ENCODE measurements around the gene LRRC52. TPM values are rescaled to one million over a fixed set of nuclear protein-coding genes. Genes with fewer than 3 reads are reported as not detected.

The LRRC52 gene
- total and polyA plus RNA-seq, 8 donors = not detected

DNA sequence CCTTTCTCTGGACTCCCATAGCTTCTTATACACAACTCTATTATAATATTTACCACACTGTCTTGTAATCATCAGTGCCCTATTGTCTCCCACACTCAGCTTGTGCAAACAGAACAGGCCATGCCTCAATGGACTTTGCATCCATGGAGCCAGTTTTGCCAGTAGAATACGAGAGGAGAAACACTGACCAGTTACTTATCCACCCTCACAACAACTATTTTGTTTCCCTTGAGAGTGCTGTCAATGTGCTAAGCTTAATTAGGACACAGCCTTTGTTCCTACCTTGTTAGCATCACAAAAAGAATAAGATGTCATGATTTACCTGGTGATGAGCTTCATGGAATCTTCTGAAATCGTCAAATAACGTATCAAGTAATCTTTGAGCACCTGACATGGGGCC is 18.1 kb upstream of the LRRC52 start:
- Histone ChIP-seq H3K4me1 (no peaks in the 10 kb centered on the region), H3K27ac (no peak overlapping the region), H3K9me3 (peaks cover 0 to 20% (median 16%) of the 10 kb centered on the region in 4 donors), H3K36me3 (no peaks in the 10 kb centered on the region), H3K4me3 (no peak overlapping the region), H3K27me3 (peaks cover 0 to 4% (median 0%) of the 10 kb centered on the region in 3 donors)
- intact Hi-C loops (cut with DNase I; ENCODE audit: low total_unique reads) = no loop called here
- 74 to 87% (median 77%) methylated on average over 3 of the region's 3 CpGs for WGBS, 5 donors
- no peak for DNase-seq
- TF ChIP-seq EP300 (IDR thresholded peaks at IDR 0.05) (no peak), POLR2AphosphoS5 (IDR thresholded peaks at IDR 0.05) (no peak)
- TF ChIP-seq, protein P1, sequence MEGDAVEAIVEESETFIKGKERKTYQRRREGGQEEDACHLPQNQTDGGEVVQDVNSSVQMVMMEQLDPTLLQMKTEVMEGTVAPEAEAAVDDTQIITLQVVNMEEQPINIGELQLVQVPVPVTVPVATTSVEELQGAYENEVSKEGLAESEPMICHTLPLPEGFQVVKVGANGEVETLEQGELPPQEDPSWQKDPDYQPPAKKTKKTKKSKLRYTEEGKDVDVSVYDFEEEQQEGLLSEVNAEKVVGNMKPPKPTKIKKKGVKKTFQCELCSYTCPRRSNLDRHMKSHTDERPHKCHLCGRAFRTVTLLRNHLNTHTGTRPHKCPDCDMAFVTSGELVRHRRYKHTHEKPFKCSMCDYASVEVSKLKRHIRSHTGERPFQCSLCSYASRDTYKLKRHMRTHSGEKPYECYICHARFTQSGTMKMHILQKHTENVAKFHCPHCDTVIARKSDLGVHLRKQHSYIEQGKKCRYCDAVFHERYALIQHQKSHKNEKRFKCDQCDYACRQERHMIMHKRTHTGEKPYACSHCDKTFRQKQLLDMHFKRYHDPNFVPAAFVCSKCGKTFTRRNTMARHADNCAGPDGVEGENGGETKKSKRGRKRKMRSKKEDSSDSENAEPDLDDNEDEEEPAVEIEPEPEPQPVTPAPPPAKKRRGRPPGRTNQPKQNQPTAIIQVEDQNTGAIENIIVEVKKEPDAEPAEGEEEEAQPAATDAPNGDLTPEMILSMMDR (IDR thresholded peaks at IDR 0.05) = no peak

DNA sequence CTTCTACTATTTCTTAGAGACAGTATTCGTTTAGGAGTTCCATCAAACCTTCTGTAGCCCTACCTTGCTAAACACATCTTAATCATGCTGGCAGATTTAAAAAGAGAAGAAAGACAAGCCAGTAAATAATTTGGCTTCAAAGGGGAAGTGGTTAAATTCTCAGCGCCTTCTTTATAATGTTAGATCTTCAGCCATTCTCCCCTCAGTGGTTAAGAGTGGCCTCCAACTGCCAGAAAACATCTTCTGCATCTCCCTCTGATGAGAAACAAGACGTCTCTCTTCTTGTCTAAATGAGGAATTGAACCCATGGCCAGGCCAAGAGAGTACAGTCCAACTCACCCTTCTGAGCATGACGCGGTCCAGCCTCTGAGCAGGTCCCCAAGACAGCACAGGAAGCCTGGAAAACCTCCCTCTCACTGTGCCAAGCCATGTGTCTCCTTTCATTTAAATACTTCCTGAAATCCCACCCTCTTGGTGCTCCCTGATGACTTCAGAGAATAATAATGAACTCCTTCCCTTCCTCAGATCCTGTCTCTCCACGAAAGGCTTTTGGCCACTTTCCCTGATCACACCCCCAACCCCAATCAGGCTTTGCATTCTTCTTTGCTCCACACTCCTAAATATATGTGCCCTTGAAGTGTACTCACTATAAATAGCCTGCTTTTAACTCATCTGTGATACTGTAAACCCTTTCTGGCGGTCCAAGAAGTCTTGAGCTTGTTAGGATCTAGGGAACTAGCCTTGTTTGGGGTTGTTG is 16.4 kb upstream of the LRRC52 start:
- Histone ChIP-seq H3K4me1 (peaks cover 0 to 6% (median 3%) of the 10 kb centered on the region in 4 donors), H3K4me3 (no peak overlapping the region), H3K27ac (no peak overlapping the region), H3K9me3 (peaks cover 0 to 6% (median 5%) of the 10 kb centered on the region in 4 donors), H3K27me3 (peaks cover 0 to 4% (median 0%) of the 10 kb centered on the region in 3 donors), H3K36me3 (no peaks in the 10 kb centered on the region)
- TF ChIP-seq POLR2AphosphoS5 (IDR thresholded peaks at IDR 0.05) = no peak
- no peak for TF ChIP-seq POLR2A (IDR thresholded peaks at IDR 0.05)
- no peak for TF ChIP-seq EP300 (IDR thresholded peaks at IDR 0.05)
- TF ChIP-seq, protein P1 (IDR thresholded peaks at IDR 0.05) = no peak
- intact Hi-C loops (cut with DNase I; ENCODE audit: low total_unique reads) = no loop called here
- DNase-seq = peak in 1 of 2 donors; percentile 57
- 51 to 74% (median 67%) methylated on average over 7 of the region's 7 CpGs for WGBS, 5 donors

DNA sequence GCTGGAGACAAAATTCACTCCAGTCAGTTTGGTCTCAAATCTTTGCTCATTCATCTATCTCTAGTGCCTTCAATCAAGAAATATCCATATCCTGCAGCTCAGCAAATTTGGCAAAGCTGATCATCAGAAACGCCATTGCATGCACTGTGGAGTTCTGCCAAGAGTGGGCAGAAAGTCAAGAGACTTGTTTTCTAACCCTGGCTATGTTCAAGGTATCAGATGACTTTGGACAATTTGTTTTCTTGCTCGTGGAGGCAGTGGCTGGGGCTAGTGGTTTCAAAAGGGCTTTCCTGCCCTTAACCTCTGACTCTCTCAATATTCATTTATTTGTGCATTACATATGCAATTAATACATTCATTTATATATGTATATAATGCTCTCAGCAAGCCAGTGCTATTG is 12.8 kb upstream of the LRRC52 start:
- H3K4me1 ChIP-seq = peaks cover 0 to 6% (median 3%) of the 10 kb centered on the region in 4 donors
- intact Hi-C loops (cut with DNase I; ENCODE audit: low total_unique reads) = no loop called here
- no peak for TF ChIP-seq EP300 (IDR thresholded peaks at IDR 0.05)
- TF ChIP-seq POLR2A (IDR thresholded peaks at IDR 0.05) = no peak
- TF ChIP-seq, protein P1 (IDR thresholded peaks at IDR 0.05) = no peak
- no peak for TF ChIP-seq POLR2AphosphoS5 (IDR thresholded peaks at IDR 0.05)
- no peaks in the 10 kb centered on the region for H3K36me3 ChIP-seq
- H3K9me3 ChIP-seq = no peaks in the 10 kb centered on the region
- peak in 1 of 2 donors; percentile 68 for DNase-seq
- no peak overlapping the region for H3K4me3 ChIP-seq
- no peaks in the 10 kb centered on the region for H3K27me3 ChIP-seq
- H3K27ac ChIP-seq = no peak overlapping the region
- 3 to 11% (median 5%) methylated on average over 2 of the region's 2 CpGs for WGBS, 5 donors

DNA sequence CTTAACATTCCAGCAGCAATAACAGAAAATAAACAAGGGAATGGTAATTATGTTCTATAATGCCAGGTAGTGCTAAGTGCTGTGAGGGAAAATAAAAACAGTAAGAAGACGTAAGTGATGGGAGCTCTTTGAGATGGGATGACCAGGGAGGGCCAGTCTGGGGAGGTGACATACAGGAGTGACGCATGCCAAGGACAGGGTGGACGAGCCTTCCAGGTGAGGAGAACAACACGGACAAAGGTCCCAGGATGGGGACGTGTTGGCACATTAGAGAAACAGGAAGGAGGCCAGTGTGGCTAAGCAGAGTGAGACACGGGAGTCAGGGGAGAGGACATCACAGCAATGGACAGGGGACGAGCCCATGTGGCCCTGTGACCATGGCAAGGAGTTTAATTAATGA is 11.7 kb upstream of the LRRC52 start:
- no peaks in the 10 kb centered on the region for H3K36me3 ChIP-seq
- H3K27me3 ChIP-seq = no peaks in the 10 kb centered on the region
- DNase-seq = no peak
- no peaks in the 10 kb centered on the region for H3K9me3 ChIP-seq
- TF ChIP-seq POLR2A (IDR thresholded peaks at IDR 0.05) = no peak
- TF ChIP-seq, protein P1 (IDR thresholded peaks at IDR 0.05) = no peak
- TF ChIP-seq POLR2AphosphoS5 (IDR thresholded peaks at IDR 0.05) = no peak
- TF ChIP-seq EP300 (IDR thresholded peaks at IDR 0.05) = no peak
- WGBS, 5 donors = 66 to 85% (median 79%) methylated on average over 7 of the region's 7 CpGs
- H3K4me1 ChIP-seq = peaks cover 0 to 6% (median 3%) of the 10 kb centered on the region in 4 donors
- no peak overlapping the region for H3K4me3 ChIP-seq
- H3K27ac ChIP-seq = no peak overlapping the region
- intact Hi-C loops (cut with DNase I; ENCODE audit: low total_unique reads) = no loop called here
